HG02981 (cell line): ENCODE results near the gene VANGL1.

Experiments used
- ATAC-seq: cut with Tn5 transposase; IDR thresholded peaks from one replicate; pipeline ENCODE4 v1.9.1; 2021; ENCODE audit warnings: mild to moderate bottlenecking, moderate library complexity; ENCODE audit not compliant: unreplicated experiment

The VANGL1 gene

DNA sequence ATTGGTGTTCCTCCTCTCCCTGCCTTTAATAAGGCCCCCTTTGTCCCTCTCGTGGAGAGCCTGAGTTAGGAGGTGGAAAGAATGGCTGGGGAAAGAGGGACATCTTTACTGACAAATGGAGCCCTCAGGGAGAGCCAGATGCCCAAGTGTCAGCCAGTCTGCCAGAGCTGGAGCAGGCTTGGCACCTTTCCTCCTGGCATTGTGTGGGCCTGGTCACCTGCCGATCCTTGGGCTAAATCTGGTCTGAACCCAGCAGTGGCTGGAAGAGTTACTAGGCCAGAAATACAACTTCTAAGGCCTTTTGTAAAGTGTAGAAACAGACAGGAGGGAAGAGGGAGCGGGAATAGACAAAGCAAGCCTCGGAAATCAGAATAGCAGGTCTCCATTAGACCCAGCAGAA, 24.9 kb downstream of the VANGL1 start:
- ATAC-seq = no peak

DNA sequence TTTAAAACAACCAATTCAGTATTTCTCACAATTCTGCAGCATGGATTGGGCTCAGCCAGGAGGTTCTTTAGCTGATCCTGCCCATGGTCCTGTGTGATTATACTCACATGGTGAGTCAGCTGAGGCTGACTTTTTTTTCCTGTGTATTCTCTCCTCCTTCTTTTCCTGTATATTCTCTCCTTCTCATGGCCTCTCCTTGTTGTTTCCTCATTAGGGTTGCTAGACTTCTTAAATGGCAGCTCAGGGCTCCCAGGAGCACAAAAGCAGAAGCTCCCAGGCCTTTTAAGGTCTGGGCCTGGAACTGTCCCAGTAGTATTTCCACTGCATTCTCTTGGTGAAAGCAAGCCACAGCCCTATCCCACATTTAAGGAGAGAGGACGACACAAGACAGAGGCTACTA, 26.8 kb downstream of the VANGL1 start:
- no peak for ATAC-seq

DNA sequence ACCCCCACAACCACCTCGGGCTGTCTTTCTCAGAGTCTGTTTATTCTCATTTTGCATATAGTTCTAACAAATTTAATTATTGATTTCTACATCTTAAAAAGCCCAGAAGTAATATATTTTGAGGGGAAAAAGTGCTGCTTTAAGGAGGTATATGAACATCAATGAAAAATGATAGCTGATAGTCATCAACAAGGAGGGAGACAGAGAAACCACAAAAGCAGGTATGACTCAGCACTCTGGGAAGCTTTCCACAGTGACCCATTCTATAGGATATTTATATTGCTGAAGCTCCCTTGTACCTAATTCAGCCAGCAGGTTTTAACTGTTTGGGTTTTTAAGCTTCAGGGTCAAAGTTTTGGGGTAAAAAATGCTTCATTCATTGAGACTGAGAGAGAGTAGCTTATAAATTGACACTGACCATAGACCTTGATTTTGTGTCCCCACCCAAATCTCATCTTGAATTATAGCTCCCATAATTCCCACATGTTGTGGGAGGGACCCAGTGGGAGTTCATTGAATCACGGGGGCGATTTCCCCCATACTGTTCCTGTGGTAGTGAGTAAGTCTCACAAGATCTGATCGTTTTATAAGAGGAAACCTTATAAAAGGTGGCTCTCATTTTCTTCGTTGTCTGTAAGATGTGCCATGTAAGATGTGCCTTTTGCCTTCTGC, 27.4 kb downstream of the VANGL1 start:
- no peak for ATAC-seq

DNA sequence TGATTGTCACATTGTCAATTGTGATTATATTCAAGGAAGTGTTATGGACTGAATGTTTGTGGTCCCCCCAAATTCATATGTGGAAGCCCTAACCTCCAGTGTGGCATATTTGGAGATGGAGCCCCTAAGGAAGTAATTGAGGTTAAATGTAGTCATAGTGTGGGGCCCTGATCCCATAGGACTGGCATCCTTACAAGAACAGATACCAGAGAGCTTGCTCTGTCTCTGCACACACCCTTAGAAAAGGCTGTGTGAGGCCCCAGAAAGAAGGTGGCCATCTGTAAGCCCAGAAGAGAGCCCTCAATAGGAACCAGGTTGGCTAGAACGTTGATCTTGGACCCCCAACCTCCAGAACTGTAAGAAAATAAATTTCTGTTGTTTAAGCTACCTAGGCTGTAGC, 28.1 kb downstream of the VANGL1 start:
- ATAC-seq = no peak

DNA sequence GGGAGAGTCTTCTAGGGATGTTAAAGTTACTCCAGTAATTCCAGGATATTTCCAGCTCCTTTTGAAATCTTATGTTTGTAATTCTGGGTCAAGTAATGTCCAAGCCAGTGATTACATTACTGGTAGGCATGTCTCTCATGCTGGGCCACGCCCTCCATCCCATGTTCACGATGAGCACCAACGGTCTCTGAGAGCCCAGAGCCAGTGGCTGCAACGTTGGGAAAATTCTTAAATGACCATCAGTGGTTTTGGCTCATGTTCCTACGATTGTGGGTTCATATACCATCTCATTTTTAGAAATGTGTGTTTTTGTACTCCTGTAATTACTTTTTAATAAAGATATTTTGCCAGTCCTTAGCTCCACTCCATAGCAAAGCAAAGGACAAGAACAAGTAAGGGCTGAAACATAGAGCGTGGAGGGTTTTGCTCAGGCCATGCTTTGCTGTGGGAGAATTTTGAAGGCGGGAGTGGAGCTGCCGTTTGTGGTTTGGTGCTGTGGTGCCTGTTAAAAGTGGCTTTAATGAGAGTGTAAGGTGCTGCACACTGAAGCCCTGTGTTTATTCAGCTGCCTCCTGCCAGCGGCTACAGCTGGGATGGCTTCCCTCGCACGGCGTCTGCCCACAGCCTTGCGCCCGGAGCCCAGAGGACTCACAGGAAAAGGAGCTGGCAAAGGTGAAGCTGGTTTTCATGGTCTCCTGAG, 28.9 kb downstream of the VANGL1 start:
- no peak for ATAC-seq

DNA sequence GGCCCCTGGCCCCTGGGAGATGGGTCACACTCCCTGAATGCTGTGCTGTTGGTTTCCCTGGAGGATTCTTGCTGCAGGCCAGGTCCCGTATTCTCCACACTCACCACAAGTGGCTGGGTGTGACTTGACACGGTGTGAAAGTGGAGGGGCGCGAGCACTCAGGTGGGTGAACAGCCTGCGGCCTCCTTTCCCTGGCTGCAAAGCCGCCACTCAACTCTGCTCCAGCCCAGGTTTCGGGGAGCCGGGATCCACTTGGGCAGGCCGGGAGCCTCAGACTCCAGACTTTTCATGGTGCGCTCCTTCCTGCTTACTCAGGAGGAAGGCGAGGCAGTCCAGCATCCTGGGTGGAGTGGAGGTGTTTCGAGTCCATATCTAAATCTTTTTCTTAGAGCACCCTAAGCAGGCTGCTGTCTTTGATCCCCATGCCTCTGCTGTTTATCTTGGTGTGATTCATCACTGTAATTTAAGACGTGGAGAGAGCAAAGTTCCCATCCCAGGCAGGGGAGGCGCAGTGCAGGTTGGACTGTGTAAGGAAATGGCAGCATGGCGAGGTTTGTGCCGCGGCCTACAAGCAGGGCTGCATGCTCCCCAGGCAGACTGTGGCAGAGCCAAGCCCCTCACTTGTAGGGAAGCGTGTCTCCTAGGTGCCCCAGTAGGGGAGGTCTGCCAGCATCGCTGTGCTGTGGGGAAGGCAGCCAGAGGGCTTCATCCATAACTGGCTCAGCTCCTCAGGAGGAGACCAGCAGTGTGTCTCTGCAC, 29.6 kb downstream of the VANGL1 start:
- no peak for ATAC-seq

DNA sequence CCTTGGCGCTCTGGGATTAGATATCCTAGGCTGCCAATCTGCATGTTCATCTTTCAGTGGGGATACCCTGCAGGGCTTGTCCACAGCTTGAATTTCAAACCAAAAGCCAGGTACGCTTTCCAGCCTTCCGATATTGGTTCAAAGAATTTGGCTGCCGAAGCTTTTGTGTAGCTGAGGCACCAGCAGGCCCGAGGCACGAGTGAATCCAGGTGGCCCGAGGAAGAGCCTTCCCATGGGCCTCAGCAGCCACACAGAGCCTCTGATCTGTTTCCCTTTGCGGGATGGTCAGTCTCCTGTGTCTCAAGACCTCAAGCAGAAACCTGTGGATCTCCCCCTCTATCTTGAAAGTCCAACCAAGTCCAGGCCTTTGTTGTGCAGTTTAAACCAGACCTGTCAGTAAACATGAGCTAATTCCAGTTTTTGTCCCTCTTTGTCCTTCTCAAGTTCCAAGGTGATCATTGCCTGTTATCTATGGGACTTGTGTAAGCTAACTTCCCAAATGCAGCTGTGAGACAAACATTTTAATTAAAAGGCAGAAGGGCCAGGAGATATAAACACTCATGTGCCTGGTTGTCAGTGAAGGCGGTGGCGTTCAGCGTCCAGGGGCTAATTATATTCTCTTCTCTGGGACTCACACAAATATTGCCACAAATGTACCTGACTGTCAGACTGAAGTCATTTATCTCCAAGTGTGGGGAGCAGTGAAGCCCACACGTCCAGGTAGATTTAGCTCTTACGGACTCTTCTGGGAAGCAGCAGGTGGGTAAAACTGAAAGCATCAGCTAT, 30.6 kb downstream of the VANGL1 start:
- no peak for ATAC-seq

DNA sequence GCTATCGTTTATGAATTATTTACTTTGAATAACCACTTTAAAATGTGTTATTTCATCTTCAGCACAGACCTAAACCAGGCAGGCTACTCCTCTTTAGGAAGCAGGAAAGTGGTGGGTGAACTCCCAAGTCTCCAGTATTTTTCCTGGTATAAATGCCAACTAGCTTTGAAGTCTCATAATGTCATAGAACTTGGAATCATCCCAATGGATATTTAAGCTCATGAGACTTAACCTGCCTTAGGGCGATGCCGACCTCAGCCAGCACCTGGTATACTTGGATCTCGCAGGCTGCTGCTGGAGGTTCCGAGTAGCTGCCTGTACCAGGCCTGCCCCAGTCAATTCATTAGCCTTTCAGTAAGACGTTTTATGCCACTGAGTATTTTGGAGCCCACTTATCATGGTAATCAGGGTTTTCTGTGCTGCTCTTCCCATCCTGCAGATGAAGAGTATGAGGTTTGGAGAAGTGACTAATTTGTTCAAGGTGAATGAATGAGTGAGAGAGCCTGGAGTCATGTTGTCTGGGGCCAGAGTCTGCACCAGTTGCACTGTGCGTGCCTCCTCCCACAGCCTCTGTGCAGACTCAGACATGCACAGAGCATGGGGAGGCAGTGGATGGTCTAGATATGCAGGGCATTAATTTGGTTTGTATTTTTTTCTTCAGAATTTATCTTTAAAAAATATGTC, 34.9 kb downstream of the VANGL1 start:
- ATAC-seq = peak; percentile 21

DNA sequence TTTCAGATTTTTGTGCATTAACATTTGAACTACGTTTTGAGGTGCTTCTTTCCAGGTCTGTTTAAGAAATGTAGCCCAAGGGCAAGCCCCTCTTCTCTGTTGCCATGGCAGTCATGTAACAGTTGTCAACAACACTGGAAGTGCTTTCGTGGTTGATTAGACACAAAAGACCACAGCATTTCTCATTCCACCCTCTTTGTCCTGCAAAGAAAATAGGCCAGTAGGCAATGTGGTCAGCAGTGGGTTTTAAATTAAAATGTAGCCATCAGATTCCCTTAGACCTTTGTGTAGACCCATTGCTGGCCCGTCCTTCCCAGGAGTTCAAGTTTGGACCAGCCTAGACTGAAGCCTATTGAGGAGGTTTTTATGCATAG, 35.4 kb downstream of the VANGL1 start:
- peak; percentile 50 for ATAC-seq

DNA sequence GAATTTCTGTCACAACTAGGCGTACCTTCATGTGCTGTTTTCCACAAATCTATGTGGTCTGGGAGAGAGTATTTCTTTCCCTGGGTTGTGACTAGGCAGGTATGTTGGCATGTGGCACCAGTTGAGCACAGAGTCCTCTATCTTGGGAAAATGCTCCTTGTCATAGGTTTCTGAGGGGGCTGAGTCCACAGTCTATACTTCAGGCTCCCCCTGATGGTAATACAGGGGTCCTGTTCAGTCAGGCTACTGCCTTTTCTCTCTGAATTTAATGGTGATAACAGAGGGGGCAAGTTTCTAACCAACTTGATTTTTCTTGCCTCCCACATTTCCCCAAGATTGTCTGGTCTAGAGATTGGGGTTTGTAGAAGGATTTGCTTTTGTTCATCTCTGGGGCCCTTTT, 35.8 kb downstream of the VANGL1 start:
- ATAC-seq = no peak

DNA sequence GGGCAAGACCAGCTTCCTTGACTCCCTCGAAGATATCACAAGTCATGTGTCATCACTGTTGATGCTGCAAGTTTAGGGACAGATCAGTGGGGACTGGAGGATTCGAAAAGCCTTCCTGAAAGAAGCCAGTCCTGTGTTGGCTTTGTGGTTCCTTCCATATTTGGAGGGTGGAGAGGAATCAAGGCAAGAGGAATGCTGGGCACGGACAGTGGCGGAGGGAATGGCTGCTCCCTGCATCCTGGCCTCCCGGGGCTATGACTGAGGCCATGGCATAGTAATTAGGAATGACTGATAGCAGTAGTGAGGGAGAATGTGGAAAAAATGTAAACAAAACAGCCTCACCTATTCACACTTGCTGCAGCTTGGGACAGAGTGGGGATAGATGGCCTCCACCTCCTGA, 36.4 kb downstream of the VANGL1 start:
- ATAC-seq = no peak

DNA sequence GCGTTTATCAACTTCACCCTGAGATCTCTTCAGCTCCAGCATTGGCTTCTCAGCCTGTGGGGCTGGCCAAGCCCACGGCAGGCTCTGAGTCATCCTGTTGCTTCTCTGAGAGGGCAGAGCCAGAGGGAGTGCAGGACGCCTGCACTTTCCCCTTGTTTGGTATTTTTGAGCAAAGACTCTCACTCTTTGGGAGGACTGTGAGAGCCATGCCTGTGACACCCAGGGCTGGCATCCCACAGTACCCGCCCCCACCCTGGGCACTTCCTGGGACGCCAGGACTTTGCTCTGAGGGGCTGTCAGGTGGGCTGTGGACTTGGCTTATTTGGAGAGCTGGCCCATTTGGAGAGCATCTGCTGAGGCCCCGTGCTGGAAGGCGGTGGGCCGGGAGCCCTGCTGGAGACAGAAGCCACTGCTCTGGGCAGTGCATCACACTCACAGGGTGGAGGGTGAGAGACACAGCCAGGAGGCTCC, 37.4 kb downstream of the VANGL1 start:
- ATAC-seq = no peak

DNA sequence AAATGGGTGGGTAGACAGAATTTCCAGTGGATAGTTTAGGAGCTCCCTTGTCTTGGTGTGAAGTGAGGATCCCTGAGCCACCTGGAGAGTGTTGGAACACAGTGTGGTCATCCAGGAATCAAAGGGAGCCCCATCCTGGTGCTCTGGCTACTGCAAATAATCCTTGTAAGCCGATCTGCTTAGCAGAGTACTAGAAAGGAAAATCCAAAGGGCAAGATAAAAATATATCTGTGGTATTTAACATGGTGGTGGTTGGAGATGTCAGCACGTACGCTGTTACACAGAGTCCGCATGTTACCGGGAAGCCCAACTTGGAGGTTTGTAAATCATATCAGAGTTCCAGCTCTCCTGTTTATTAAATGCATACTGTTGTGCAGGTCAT, 39.0 kb downstream of the VANGL1 start:
- ATAC-seq = no peak

DNA sequence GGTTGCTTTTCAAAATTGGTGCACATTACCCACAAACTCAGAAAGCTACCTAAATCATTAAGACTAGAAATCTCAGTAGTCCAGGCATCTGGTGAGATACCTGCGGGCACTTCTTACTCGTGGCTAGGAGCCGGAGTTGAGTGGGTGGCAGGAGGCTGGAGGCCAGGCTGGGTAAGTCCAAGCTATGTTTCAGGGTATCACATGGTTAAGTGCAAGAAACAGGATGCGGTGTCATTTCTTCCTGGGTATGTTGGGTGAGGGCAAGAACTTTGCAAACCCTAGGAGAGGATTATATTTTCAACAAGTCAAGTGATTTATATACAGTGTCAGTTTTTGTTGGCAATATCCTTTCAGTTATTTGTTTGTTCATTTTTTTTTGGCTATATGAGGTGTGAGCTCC, 41.0 kb downstream of the VANGL1 start:
- no peak for ATAC-seq

DNA sequence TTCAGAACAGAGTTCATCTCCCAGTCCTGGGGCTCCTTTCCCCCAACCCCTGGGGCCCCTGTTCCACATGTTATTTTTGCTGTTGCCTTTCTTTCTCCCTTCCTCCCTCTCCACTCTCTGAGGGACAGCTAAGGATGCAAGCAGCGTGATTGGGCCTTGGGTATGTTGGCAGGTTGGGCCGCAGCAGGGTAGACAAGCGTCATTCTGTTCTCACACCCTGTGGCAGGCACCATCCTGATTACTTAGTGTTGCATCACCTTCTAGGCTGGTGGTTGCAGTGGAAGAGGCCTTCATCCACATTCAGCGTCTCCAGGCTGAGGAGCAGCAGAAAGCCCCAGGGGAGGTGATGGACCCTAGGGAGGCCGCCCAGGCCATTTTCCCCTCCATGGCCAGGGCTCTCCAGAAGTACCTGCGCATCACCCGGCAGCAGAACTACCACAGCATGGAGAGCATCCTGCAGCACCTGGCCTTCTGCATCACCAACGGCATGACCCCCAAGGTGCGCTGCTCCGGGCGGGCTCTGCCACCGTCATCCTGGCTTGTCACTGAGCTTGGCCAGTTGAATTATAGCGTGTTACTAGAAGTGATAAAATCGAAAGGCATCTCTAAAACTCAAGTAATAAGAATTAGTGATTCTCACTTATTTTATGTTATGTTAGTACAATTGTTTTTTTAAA, 43.4 kb downstream of the VANGL1 start:
- no peak for ATAC-seq

DNA sequence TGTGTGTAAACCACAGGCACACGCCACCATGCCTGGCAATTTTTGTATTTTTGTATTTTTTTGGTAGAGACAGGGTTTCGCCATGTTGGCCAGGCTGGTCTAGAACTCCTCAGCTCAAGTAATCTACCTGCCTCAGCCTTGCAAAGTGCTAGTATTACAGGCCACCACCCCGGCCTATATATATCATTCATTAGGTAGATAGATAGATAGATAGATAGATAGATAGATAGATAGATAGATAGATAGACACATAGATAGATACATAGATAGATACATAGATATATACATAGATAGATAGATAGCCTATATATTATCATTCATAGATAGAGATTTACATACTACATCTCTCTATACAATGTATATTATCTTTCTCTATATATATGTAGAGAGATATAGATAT, 46.0 kb downstream of the VANGL1 start:
- ATAC-seq = no peak

DNA sequence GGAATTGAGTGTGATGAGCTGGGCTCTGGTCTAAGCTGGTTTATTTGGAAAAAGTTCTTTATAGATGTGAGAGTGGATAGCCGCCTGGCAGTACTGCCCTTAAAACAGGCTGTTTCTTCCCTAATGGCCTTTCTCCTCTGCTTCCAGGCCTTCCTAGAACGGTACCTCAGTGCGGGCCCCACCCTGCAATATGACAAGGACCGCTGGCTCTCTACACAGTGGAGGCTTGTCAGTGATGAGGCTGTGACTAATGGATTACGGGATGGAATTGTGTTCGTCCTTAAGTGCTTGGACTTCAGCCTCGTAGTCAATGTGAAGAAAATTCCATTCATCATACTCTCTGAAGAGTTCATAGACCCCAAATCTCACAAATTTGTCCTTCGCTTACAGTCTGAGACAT, 49.2 kb downstream of the VANGL1 start:
- no peak for ATAC-seq

DNA sequence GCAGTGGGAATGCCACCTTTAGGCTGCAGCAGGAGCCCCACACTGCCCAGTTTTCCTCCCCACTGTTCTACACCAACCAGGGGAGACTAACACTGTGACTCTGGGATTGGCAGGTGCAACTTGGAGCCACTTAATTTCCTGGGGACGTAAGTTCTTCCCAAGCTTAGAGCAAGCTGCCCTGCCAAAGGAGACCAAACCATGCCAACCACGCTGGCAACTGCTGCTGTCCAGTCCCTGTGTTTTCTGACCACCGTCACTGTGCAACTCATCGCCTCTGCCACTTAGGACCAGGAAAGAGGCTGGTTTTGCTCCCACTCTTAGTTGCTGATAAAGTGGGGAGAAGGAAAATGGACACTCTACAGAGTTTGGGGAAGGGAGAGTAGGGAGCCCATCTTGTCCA, 50.5 kb downstream of the VANGL1 start:
- no peak for ATAC-seq

DNA sequence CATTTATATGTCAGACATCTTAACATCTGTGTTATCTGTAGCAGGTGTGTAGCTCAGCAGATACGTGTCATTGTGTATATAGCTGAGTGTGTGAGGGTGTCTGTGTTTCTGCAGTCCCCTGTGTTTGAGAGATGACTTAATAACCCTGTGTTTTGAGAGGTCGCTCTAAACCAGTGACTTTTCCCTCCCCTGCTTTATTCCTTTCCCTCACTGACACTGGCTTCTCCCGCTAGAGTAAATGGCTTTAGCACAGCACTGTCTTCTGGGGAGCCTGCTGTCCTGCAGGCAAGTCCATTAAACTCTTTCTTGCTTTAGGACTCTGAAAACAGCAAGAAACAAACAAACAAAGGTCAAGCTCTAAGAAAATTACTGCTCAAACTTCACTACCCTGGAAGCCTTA, 53.0 kb downstream of the VANGL1 start:
- no peak for ATAC-seq

DNA sequence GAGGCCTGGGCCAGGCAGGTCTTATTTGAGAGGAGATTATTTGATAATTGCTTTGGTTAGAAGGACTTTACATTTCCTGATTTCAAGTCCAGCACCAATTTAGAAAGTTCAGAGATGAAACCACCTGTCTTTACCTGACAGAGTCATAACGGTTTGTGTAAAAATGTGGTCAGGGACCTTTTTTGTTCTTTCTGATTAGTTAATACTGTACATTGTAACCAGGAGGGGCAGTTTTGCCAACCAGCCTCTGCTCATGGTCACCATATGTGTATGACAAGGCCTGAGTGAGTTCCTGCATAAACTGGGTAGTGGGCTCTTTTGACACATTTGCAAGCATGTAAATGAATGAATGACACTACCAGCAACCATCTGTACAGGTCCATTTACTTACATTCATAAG, 55.8 kb downstream of the VANGL1 start:
- no peak for ATAC-seq
